Measurements from ENCODE around the gene OR10H5. TPM values are rescaled to one million over a fixed set of nuclear protein-coding genes. Genes with fewer than 3 reads are reported as not detected.
"Not testable (repeated sequence)": the region's sequence is repeated elsewhere in the genome, so short reads cannot be mapped to it uniquely, and the experiment has no call there.

Gene OR10H5, protein sequence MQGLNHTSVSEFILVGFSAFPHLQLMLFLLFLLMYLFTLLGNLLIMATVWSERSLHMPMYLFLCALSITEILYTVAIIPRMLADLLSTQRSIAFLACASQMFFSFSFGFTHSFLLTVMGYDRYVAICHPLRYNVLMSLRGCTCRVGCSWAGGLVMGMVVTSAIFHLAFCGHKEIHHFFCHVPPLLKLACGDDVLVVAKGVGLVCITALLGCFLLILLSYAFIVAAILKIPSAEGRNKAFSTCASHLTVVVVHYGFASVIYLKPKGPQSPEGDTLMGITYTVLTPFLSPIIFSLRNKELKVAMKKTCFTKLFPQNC
- total RNA-seq = not detected

DNA sequence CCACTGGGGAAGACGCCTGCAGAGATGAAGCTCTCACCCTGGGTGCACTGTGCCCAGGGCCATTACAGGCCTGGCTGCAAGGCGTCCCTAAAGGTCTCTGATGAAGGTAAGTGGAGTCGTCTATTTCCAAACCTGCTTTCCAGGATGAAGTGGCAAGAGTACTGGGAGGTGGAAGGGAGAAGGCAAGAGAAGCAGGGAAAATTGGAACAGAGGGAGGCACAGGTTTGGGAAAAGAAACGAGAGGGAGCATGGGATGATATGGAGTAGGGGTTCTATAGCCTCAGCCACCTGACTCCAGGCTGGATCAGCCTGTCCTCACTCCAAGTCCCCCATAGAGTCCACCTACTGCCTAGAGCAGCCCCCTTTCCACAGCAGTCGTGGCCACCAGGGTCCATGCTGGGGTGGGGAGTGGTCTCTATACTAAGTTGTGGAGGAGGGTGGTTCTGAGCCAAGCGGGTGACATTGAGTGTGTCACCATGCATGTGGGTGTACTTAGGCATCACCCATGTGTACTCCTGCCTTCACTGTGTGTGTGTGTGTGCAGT is at the start of gene OR10H5:
Gene OR10H5, plus strand, starts transcription at position 51 of the 545 bp plus-strand sequence. CDS start 6,388 bp downstream, outside the sequence.
- H3K4me1 ChIP-seq (ENCODE audit: control insufficient read depth in 3 of 3, insufficient read depth in 3 of 3, low read length in 3 of 3) = no peaks in the 10 kb centered on the region
- no peaks in the 10 kb centered on the region for H3K9me3 ChIP-seq (ENCODE audit: control insufficient read depth in 3 of 3, low read length in 3 of 3)
- no peak within 1 kb of the TSS for H3K9ac ChIP-seq (ENCODE audit: low read depth in 1 of 3, low read length in 3 of 3)
- no peaks in the 10 kb centered on the region for H3K36me3 ChIP-seq (ENCODE audit: control insufficient read depth in 3 of 3, insufficient read depth in 3 of 3, low read length in 3 of 3)
- no peak within 1 kb of the TSS for H3K27ac ChIP-seq (ENCODE audit: low read depth, low read length)
- no peak within 1 kb of the TSS for H3K4me3 ChIP-seq (ENCODE audit: low read length in 3 of 3)
- peaks cover 0 to 12% (median 11%) of the 10 kb centered on the region in 3 donors for H3K27me3 ChIP-seq (ENCODE audit: control insufficient read depth in 3 of 3, insufficient read depth in 3 of 3, low read length in 3 of 3)

DNA sequence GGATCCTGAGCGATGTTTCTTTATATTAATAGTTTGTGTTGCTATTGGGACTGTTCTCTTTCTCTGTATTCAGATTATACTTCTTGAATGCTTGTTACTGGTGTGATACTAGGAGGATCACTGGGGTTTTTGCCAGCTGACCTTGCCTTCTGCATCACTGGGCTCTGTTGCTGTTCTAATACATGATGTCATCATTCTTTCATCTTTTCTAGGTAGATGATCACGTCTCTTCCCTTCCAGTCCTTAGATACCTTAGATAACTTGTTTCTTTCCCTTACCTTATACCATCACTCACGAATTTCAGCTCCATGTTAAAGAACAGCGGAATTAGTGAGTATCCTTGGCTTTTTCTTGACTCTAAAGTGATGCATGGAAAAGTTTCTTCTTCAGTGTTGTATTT is 49.7 kb upstream of the OR10H5 start, which contains the start of gene OR10H3:
Gene OR10H3, plus strand, starts transcription at position 264 of the 400 bp plus-strand sequence. CDS start 3,408 bp downstream, outside the sequence.
- Histone ChIP-seq H3K9me3 (ENCODE audit: control insufficient read depth in 3 of 3, low read length in 3 of 3) (peaks cover 9 to 14% (median 9%) of the 10 kb centered on the region in 3 donors), H3K36me3 (ENCODE audit: control insufficient read depth in 3 of 3, insufficient read depth in 3 of 3, low read length in 3 of 3) (no peaks in the 10 kb centered on the region), H3K9ac (ENCODE audit: low read depth in 1 of 3, low read length in 3 of 3) (no peak within 1 kb of the TSS), H3K27me3 (ENCODE audit: control insufficient read depth in 3 of 3, insufficient read depth in 3 of 3, low read length in 3 of 3) (peaks cover 0 to 4% (median 0%) of the 10 kb centered on the region in 3 donors), H3K4me1 (ENCODE audit: control insufficient read depth in 3 of 3, insufficient read depth in 3 of 3, low read length in 3 of 3) (no peaks in the 10 kb centered on the region), H3K4me3 (ENCODE audit: low read length in 3 of 3) (no peak within 1 kb of the TSS), H3K27ac (ENCODE audit: low read depth, low read length) (no peak within 1 kb of the TSS)

DNA sequence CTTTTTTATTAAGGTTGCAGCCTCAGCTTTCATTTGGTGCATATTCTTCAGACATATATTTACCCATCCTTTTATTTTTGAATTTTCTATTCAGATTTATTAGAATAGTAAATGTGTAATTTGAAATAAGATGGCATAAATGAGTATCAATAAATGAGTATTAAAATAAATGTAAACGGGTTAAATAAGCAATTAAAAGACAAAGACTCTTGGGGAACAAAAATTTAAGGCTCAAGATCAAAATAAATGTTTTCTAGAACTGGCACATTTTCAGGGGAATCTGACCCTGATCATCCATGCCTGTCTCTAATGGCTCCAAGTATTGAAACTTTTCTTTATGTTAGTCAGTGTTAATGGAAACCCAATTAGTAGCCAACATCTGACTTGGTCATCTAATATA is 46.7 kb upstream of the OR10H5 start:
- H3K4me3 ChIP-seq (ENCODE audit: low read length in 3 of 3) = no peak overlapping the region
- H3K4me1 ChIP-seq (ENCODE audit: control insufficient read depth in 3 of 3, insufficient read depth in 3 of 3, low read length in 3 of 3) = no peaks in the 10 kb centered on the region
- no peak overlapping the region for H3K9ac ChIP-seq (ENCODE audit: low read depth in 1 of 3, low read length in 3 of 3)
- H3K27ac ChIP-seq (ENCODE audit: low read depth, low read length) = no peak overlapping the region
- H3K36me3 ChIP-seq (ENCODE audit: control insufficient read depth in 3 of 3, insufficient read depth in 3 of 3, low read length in 3 of 3) = no peaks in the 10 kb centered on the region
- peaks cover 0 to 4% (median 0%) of the 10 kb centered on the region in 3 donors for H3K27me3 ChIP-seq (ENCODE audit: control insufficient read depth in 3 of 3, insufficient read depth in 3 of 3, low read length in 3 of 3)
- peaks cover 9 to 14% (median 9%) of the 10 kb centered on the region in 3 donors for H3K9me3 ChIP-seq (ENCODE audit: control insufficient read depth in 3 of 3, low read length in 3 of 3)

GRCh38 chr19:15748239-15748638 is 39.2 kb upstream of the OR10H5 start:
- Histone ChIP-seq H3K4me1 (ENCODE audit: control insufficient read depth in 3 of 3, insufficient read depth in 3 of 3, low read length in 3 of 3) (no peaks in the 10 kb centered on the region), H3K27me3 (ENCODE audit: control insufficient read depth in 3 of 3, insufficient read depth in 3 of 3, low read length in 3 of 3) (peaks cover 0 to 11% (median 3%) of the 10 kb centered on the region in 3 donors), H3K9ac (ENCODE audit: low read depth in 1 of 3, low read length in 3 of 3) (no peak overlapping the region), H3K27ac (ENCODE audit: low read depth, low read length) (no peak overlapping the region), H3K9me3 (ENCODE audit: control insufficient read depth in 3 of 3, low read length in 3 of 3) (no peaks in the 10 kb centered on the region), H3K4me3 (ENCODE audit: low read length in 3 of 3) (no peak overlapping the region), H3K36me3 (ENCODE audit: control insufficient read depth in 3 of 3, insufficient read depth in 3 of 3, low read length in 3 of 3) (no peaks in the 10 kb centered on the region)

- Histone ChIP-seq H3K9me3 (ENCODE audit: control insufficient read depth in 3 of 3, low read length in 3 of 3) (no peaks in the 10 kb centered on the region), H3K27me3 (ENCODE audit: control insufficient read depth in 3 of 3, insufficient read depth in 3 of 3, low read length in 3 of 3) (peaks cover 4 to 13% (median 13%) of the 10 kb centered on the region in 3 donors), H3K36me3 (ENCODE audit: control insufficient read depth in 3 of 3, insufficient read depth in 3 of 3, low read length in 3 of 3) (no peaks in the 10 kb centered on the region), H3K4me3 (ENCODE audit: low read length in 3 of 3) (no peak overlapping the region), H3K27ac (ENCODE audit: low read depth, low read length) (no peak overlapping the region), H3K9ac (ENCODE audit: low read depth in 1 of 3, low read length in 3 of 3) (no peak overlapping the region), H3K4me1 (ENCODE audit: control insufficient read depth in 3 of 3, insufficient read depth in 3 of 3, low read length in 3 of 3) (no peaks in the 10 kb centered on the region)
These were observed 29.1 kb upstream of the OR10H5 start for GRCh38 chr19:15758379-15758778.

- no peaks in the 10 kb centered on the region for H3K4me1 ChIP-seq (ENCODE audit: control insufficient read depth in 3 of 3, insufficient read depth in 3 of 3, low read length in 3 of 3)
- H3K36me3 ChIP-seq (ENCODE audit: control insufficient read depth in 3 of 3, insufficient read depth in 3 of 3, low read length in 3 of 3) = no peaks in the 10 kb centered on the region
- H3K9me3 ChIP-seq (ENCODE audit: control insufficient read depth in 3 of 3, low read length in 3 of 3) = peaks cover 0 to 2% (median 0%) of the 10 kb centered on the region in 3 donors
- H3K27me3 ChIP-seq (ENCODE audit: control insufficient read depth in 3 of 3, insufficient read depth in 3 of 3, low read length in 3 of 3) = peaks cover 4 to 13% (median 13%) of the 10 kb centered on the region in 3 donors
- no peak overlapping the region for H3K4me3 ChIP-seq (ENCODE audit: low read length in 3 of 3)
- H3K27ac ChIP-seq (ENCODE audit: low read depth, low read length) = no peak overlapping the region
- H3K9ac ChIP-seq (ENCODE audit: low read depth in 1 of 3, low read length in 3 of 3) = no peak overlapping the region
These were observed 27.4 kb upstream of the OR10H5 start for GRCh38 chr19:15759962-15760565.

GRCh38 chr19:15769586-15769985 is 17.9 kb upstream of the OR10H5 start:
- Histone ChIP-seq H3K9me3 (ENCODE audit: control insufficient read depth in 3 of 3, low read length in 3 of 3) (peaks cover 0 to 3% (median 2%) of the 10 kb centered on the region in 3 donors), H3K9ac (ENCODE audit: low read depth in 1 of 3, low read length in 3 of 3) (no peak overlapping the region), H3K4me1 (ENCODE audit: control insufficient read depth in 3 of 3, insufficient read depth in 3 of 3, low read length in 3 of 3) (no peaks in the 10 kb centered on the region), H3K27ac (ENCODE audit: low read depth, low read length) (no peak overlapping the region), H3K36me3 (ENCODE audit: control insufficient read depth in 3 of 3, insufficient read depth in 3 of 3, low read length in 3 of 3) (no peaks in the 10 kb centered on the region), H3K27me3 (ENCODE audit: control insufficient read depth in 3 of 3, insufficient read depth in 3 of 3, low read length in 3 of 3) (no peaks in the 10 kb centered on the region), H3K4me3 (ENCODE audit: low read length in 3 of 3) (no peak overlapping the region)

DNA sequence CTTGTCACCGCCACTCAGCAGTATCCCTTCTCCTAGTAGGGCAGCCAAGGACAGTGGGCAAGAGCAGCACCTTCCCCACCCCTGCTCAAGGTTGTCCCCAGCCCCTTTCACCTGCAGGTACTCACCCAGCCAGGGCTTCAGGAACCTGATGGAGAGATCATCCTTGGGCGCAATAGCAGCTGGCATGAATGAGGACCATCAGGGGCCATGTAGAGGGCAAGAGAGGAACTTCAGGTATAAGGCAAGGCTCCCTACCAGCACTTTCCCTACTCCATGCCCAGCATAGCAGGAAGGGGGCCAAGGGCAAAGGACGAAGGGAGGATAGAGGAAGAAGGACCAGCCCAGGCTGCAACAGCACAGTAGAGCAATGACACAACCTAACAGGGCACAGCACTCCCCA is 13.3 kb upstream of the OR10H5 start:
- H3K9me3 ChIP-seq (ENCODE audit: control insufficient read depth in 3 of 3, low read length in 3 of 3); H3K4me1 ChIP-seq (ENCODE audit: control insufficient read depth in 3 of 3, insufficient read depth in 3 of 3, low read length in 3 of 3); H3K9ac ChIP-seq (ENCODE audit: low read depth in 1 of 3, low read length in 3 of 3); H3K4me3 ChIP-seq (ENCODE audit: low read length in 3 of 3); H3K27me3 ChIP-seq (ENCODE audit: control insufficient read depth in 3 of 3, insufficient read depth in 3 of 3, low read length in 3 of 3); H3K27ac ChIP-seq (ENCODE audit: low read depth, low read length); H3K36me3 ChIP-seq (ENCODE audit: control insufficient read depth in 3 of 3, insufficient read depth in 3 of 3, low read length in 3 of 3): not testable (repeated sequence)

DNA sequence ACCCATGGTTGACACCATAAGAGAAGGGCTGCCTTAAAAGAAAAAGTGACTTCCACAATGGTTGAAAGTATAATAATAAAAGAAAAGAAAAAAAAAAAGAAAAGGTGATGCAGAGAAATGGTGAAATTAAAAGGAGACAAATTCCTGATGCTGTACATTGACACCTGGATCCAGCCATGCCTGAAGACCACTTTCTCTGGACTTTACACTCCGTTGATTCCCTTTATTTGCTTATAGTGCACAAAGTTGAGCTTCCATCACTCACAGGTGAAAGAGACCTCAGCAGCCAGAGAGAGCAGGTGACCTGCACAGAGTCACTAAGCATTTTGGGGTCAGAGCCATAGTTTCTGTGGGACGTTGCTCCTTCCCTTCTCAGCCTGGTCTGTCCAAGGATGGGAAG is 12.2 kb upstream of the OR10H5 start:
- H3K9ac ChIP-seq (ENCODE audit: low read depth in 1 of 3, low read length in 3 of 3) = no peak overlapping the region
- H3K27me3 ChIP-seq (ENCODE audit: control insufficient read depth in 3 of 3, insufficient read depth in 3 of 3, low read length in 3 of 3) = no peaks in the 10 kb centered on the region
- H3K9me3 ChIP-seq (ENCODE audit: control insufficient read depth in 3 of 3, low read length in 3 of 3) = peaks cover 0 to 3% (median 0%) of the 10 kb centered on the region in 3 donors
- H3K27ac ChIP-seq (ENCODE audit: low read depth, low read length) = no peak overlapping the region
- no peak overlapping the region for H3K4me3 ChIP-seq (ENCODE audit: low read length in 3 of 3)
- H3K36me3 ChIP-seq (ENCODE audit: control insufficient read depth in 3 of 3, insufficient read depth in 3 of 3, low read length in 3 of 3) = no peaks in the 10 kb centered on the region
- H3K4me1 ChIP-seq (ENCODE audit: control insufficient read depth in 3 of 3, insufficient read depth in 3 of 3, low read length in 3 of 3) = peaks cover 2 to 5% (median 5%) of the 10 kb centered on the region in 3 donors

GRCh38 chr19:15776264-15776663 is 11.2 kb upstream of the OR10H5 start:
- no peaks in the 10 kb centered on the region for H3K36me3 ChIP-seq (ENCODE audit: control insufficient read depth in 3 of 3, insufficient read depth in 3 of 3, low read length in 3 of 3)
- H3K27ac ChIP-seq (ENCODE audit: low read depth, low read length) = no peak overlapping the region

More at GRCh38 chr19:15776264-15776663, 11.2 kb upstream of the OR10H5 start:
- H3K4me3 ChIP-seq (ENCODE audit: low read length in 3 of 3) = no peak overlapping the region
- H3K27me3 ChIP-seq (ENCODE audit: control insufficient read depth in 3 of 3, insufficient read depth in 3 of 3, low read length in 3 of 3) = no peaks in the 10 kb centered on the region
- H3K9me3 ChIP-seq (ENCODE audit: control insufficient read depth in 3 of 3, low read length in 3 of 3) = peaks cover 0 to 3% (median 0%) of the 10 kb centered on the region in 3 donors
- no peak overlapping the region for H3K9ac ChIP-seq (ENCODE audit: low read depth in 1 of 3, low read length in 3 of 3)
- H3K4me1 ChIP-seq (ENCODE audit: control insufficient read depth in 3 of 3, insufficient read depth in 3 of 3, low read length in 3 of 3) = peaks cover 9 to 10% (median 10%) of the 10 kb centered on the region in 3 donors

Data from skeletal muscle tissue (tissue), 4 donors.